NCI-H146 (cell line): ENCODE data around the gene SPC25.
"Not testable (repeated sequence)": the region's sequence is repeated elsewhere in the genome, so short reads cannot be mapped to it uniquely, and the experiment has no call there.

Source experiments
- DNase-seq: peaks from one replicate; lab custom pipeline; 2025; lab: John Stamatoyannopoulos, UW

Gene SPC25, protein sequence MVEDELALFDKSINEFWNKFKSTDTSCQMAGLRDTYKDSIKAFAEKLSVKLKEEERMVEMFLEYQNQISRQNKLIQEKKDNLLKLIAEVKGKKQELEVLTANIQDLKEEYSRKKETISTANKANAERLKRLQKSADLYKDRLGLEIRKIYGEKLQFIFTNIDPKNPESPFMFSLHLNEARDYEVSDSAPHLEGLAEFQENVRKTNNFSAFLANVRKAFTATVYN

DNA sequence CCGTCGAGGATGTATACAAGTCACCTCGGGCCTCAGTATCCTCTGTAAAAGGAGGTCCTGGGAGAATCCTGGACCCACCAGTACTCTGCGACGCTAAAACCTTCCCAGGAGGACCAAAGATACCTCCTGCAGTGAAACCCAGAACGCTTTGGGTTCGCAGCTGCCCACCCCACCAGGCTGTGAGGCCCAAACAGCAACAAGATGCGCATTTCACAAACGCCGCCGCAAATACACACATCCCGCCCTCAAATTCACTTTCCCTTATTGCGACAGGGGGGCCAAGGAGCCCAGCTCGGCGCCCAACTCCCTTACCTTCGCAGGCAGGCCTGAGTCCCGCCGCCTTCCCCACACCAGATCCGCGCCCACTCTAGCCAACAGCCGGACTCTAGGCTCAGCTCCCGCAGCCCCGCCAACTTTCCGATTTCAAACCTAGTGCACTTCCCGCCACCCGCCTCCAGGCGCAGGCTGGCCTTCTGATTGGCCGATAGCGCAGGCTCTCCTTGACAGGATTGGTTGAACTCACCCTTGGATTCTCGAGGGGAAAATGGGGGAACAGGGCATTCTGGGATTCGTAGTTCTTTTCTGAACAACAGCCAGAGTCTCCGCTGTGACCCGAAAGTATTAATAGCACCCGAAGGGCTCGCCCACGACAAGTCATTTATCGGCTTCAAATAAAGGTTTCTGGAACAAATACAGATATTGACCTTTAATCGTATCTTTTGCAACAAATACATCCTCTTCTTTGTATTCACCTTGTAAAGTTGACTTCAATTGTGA, at the start of gene SPC25:
TSS of gene SPC25 (minus strand) at position 425 of the 777 bp plus-strand sequence. CDS start 911 bp downstream, outside the sequence.
- DNase-seq = peak; percentile 89

- no peak for DNase-seq
Observed at GRCh38 chr2:168939918-168940317, 49.7 kb upstream of the SPC25 start.

DNA sequence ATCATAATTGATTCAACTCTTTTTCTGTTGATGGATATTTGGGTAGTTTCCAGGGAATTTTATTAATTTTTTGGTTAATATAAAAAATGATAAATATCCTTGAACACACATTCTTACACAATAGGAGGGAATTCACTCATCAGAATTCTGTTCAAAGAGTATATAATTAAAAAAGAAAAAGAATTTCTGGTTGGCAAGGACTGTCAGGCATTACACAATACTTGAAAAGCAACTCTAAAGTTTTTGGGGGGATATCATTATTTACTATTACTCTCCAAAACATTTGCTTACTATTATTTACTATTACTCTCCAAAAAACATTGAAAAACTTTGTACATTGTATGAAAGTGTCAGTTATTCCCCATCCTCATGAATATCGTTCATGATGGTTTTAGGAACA, 48.8 kb upstream of the SPC25 start:
- DNase-seq = no peak

GRCh38 chr2:168935810-168936581, 45.8 kb upstream of the SPC25 start:
- no peak for DNase-seq

DNA sequence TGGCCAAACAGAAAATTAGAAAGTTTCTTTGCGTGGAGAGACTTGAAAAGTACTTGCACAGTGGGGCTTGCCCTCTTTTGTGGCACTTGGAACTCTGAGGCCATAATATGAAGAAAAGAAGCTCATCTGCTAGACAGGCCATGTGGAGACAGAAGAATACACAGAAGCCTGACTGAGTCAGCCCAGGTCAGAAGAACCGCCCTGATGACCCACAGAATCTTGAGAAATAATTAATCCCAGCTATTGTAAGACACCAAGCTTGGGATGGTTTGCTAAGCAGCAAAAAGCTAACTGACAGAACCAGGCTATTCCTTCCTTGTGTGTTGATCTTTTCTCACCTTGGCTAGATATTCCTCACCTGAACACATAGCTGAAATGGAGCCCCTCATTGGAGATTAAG, 44.6 kb upstream of the SPC25 start:
- DNase-seq = no peak

DNA sequence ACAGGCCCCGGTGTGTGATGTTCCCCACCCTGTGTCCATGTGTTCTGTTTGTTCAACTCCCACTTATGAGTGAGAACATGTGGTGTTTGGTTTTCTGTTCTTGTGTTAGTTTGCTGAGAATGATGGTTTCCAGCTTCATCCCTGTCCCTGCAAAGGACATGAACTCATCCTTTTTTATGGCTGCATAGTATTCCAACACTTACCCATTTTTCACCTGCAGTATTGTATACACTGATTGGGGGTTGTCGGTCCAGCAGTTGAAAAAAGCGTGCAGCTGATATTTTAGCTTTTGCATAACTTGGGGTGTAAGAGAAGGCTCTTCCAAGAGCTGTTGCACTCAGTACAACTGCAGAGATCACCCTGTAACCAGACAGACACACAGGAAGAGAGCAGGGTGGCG, 41.9 kb upstream of the SPC25 start:
- DNase-seq = not testable (repeated sequence)

DNA sequence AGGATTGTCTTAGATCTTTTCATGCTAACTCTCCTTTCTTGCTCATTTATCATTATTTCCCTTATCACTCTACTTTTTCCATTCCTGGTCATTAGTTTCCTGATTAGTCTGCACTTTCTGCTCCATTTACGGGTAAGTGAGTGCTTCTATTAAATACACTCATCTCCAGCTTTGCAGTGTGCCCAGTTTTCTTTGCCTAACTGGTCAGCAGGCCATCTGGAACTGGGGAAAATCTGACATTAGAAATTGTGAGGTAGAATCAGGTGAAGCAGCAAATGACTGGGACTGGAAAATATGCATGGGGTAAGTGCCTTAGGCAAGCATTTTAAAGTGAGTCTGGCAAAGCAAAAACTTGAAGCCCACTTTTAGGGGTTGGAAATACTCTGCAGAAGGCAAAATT, 40.0 kb upstream of the SPC25 start:
- no peak for DNase-seq

DNA sequence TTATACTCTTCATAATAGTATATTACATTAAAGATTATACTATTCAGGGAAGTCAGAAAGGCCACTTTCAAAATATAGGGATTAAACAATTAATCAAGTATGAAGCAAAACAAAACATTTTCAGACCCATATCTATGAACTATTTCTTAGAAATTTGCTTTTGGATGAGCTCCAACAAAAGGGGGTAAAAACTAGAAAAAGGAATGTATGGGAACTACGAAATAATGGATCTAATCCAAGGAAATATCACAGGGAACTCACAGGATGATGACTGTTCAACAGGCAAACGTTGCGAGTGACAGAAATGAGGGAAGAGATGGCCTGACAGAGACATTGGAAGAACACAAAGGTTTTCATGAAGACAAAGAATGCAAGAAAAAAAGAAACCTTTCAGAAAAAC, 38.8 kb upstream of the SPC25 start:
- DNase-seq = no peak

- DNase-seq = no peak
Observed at GRCh38 chr2:168928113-168928831, 38.0 kb upstream of the SPC25 start.

DNA sequence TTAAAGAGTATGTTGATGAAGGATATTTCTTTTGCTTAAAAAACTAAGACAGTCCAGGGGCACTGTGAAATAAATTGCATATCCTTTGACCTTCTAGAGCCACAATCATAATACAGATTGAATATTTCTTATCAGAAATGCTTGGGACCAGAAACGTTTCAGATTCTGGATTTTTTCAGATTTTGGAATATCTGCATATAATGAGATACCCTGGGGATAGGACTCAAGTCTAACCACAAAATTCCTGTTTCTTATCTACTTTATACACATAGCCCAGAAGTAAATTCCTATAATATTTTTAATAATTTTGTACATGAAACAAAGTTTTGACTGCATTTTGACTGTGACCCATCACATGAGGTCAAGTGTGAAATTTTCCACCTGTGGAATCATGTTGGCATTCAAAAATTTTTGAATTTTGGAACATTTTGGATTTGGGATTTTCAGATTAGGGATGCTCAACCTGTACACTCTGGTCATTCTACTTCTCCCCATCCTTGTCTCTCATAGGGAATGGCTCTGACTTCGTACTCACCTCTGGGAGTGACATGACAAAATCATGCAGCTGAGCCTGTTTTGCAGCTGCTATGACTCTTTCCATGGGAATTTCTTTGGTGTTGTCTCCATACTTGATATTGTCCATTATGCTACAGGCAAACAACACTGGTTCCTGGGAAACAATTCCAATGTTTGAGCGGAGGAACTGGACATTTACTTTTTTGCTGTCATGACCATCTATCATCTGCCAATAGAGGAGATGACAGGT, 36.6 kb upstream of the SPC25 start:
- DNase-seq = no peak

DNA sequence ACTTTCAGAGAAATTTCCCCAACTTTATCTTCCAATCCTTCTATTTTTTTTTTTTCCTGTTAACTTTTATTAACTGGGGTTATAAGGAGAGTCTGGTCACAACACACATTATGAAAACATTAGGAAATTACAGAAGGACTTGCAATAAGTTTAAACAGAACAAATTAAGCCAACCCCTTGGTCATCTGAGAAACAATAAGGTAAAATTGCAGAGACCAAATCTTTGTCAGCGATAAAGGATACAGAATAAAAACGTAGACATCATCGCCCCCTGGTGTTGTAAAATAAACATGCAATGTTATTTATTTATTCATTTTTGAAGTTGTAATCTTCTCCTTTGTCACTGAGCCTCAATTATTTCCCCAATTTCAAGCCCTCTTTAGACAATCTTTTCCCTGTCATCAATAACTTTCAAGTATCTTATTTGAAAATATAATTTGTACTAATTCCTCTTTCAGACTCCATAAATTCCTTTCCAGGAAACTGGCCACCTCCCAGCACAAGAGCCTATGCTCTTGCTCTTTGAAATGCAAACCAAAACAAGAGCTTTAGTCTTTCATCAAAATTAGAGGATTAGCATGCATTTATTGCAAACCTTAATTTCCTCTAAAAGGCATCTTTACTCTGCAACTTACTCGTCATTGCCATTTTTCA, 30.4 kb upstream of the SPC25 start:
- DNase-seq = peak; percentile 6

- DNase-seq = no peak
Observed at GRCh38 chr2:168916331-168916675, 26.1 kb upstream of the SPC25 start.

DNA sequence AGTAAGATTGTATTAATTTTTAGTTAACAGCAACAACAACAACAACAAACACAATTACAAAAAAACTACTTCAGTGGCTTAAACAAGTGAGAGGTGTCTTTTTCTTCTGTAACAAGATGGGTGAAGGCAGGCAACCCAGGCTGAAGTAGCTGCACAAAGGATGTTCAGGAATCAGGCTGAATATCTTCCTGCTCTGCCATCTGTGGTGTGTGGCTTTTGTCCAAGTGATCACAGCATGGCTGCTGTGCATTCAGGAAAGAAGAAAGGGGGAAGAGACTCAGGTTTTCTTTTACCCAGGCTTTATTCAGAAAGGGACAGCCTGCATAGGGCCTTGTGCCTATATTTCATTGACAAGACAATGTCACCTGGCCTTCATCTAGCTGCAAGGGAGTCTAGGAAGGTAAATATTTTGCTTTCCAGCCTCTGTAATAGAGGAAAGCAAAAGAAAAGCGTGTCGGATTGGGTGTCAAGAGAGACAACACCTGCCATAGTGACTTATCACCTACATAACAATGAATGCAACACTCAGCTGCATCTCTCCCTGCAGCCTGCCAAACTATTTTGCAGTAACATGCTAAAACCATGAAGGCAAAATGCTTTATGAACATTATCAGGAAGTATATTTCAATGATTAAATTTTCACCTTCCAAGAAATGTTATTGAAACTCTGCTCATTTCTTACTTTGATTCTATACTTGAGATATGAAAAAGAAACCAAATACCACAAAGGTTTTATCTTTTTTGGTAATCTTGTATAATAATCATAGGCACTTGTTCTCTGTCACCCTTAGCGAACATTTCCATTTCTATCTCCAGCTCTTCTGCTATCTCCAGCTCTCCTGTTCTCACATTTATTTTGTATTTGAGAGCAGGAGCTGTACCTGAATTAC, 25.5 kb upstream of the SPC25 start:
- DNase-seq = no peak

DNA sequence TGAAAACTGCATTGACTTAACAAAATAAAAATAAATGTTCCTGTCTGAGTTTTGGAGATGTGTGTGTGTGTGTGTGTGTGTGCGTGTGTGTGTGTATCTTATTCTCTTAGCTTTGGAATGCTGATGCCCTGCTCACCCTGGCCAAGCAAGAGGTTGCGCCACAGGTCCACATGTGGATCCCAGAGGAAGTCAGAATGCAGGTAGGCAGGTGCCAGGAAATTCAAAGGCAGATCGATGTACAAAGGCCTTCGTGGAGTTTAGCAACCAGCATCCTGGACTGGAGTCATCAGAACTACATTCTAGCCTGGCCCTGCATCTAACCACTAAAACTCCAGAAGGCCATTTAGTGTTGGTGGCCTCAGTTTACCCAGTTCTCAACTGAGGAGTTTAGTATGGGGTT, 23.3 kb upstream of the SPC25 start:
- peak; percentile 14 for DNase-seq

DNA sequence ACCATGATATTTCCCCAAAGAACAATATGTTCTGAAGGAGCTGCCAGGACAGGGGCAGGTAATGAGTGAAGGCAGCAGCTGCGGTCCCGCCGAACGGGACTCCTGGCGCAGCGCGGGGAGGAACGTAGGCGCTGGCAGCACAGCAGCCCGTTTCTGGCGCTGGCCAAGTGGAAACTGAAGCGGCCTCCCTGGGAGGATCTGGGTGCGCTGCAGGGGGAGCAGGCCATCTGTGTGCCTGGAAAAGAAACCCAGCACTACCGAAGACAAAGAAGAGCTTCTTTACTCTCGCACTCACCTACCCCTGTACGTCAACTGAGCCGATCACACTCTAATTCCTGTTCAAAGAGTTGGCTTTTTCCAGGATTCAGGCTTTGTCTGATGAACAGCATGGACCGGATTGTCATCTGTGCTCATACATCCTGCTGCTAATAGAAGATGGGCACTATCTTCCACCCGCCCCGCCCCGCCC, 22.7 kb upstream of the SPC25 start:
- peak; percentile 56 for DNase-seq

DNA sequence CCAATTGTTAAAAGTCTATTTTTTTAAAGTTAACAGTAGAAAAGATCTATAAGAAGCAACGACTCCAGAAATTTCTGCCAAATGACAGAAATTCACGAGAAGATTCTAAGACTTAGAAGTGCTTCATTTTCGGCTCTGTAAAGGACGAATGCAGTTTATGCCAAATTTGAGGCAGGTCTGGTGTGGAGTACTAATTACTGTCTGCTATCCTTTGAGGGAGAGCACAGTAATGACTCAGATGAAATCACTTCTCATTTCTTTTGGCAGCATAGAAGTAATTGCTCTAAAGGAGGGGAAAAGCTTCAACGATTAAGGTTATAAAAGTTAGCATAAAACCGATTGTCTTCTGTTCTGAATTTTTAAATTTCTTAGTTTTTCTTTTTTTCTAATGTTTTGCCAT, 22.2 kb upstream of the SPC25 start:
- DNase-seq = no peak

DNA sequence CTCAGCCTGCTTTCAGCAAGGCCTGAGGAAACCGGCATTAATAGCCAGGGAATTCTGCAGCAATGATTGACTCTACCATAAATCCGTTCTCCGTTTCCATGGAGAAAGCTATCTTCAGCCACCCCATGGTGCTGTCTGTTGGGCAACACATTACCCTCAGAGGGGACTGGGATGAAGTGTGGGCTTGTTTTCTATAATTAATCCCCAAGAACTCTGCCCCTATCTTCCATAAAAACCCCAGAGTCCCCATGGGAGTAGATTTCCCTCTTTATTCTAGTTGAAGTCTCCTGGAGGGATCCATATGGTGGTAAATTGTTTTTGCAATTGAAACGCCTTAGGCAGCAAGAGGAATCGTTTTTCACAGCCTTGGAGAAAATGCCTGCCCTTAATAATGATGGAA, 20.1 kb upstream of the SPC25 start:
- DNase-seq = peak; percentile 71

GRCh38 chr2:168907940-168908662, 17.9 kb upstream of the SPC25 start:
- DNase-seq = peak; percentile 26

DNA sequence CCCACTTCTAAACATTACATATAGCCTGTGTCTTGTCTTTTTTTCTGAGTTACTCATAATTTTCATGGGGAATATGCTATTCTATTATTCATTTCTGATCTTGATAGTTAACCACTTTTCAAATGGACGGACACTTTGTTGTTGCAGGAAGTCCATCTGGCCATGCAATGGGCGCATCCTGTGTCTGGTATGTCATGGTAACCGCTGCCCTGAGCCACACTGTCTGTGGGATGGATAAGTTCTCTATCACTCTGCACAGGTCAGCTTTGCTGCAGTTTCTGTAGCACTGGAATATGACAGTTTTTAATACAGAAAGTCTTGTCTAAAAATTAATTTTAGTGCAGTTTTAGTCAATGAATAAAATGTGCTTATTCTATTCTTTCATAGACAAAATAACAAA, 14.1 kb upstream of the SPC25 start:
- DNase-seq = no peak
